ENCODE measurements around the gene LIMA1. TPM values are rescaled to one million over a fixed set of nuclear protein-coding genes. Genes with fewer than 3 reads are reported as not detected.
A peak's percentile ranks its signal among the peaks of the same experiment; 100 is the strongest.
"Not testable (repeated sequence)": the region's sequence is repeated elsewhere in the genome, so short reads cannot be mapped to it uniquely, and the experiment has no call there.

LIMA1 gene
- total and polyA plus RNA-seq, 5 donors from 2014 or later, result 14.3 to 19.3 (median 18.6) TPM

DNA sequence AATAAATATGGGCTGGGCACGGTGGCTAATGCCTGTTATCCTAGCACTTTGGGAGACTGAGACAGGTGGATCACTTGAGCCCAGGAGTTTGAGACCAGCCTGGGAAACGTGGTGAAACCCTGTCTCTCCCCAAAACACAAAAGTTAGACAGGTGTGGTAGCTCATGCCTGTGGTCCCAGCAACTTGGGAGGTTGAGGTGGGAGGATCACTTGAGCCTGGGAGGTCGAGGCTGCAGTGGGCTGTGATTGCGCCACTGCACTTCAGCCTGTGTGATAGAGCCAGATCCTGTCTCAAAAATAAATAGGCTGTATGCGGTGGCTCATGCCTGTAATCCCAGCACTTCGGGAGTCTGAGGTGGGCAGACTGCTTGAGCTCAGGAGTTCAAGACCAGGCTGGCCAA, 135.3 kb downstream of the LIMA1 start:
- not testable (repeated sequence) for H3K4me3 Mint-ChIP-seq; H3K36me3 Mint-ChIP-seq; H3K9me3 Mint-ChIP-seq; DNase-seq; H3K4me3 ChIP-seq (ENCODE audit: low read depth, low read length); H3K27me3 Mint-ChIP-seq; H3K27me3 ChIP-seq (ENCODE audit: control insufficient read depth, insufficient read depth, low read length); H3K27ac ChIP-seq (ENCODE audit: insufficient read depth, low read length, poor library complexity, severe bottlenecking); H3K9me3 ChIP-seq (ENCODE audit: control insufficient read depth in 2 of 2, low read length in 2 of 2); H3K36me3 ChIP-seq (ENCODE audit: control insufficient read depth, insufficient read depth, low read length); H3K27ac Mint-ChIP-seq; ATAC-seq (ENCODE audit: low read depth in 2 of 2); H3K4me1 ChIP-seq (ENCODE audit: control insufficient read depth, insufficient read depth, low read length, poor library complexity, severe bottlenecking)
- peaks cover 28 to 36% (median 29%) of the 10 kb centered on the region in 4 donors for H3K4me1 Mint-ChIP-seq

GRCh38 chr12:50147281-50147680, 136.0 kb downstream of the LIMA1 start:
- H3K9me3 Mint-ChIP-seq, result no peaks in the 10 kb centered on the region
- H3K4me3 Mint-ChIP-seq, result no peak overlapping the region
- H3K4me1 Mint-ChIP-seq, result peaks cover 25 to 36% (median 29%) of the 10 kb centered on the region in 4 donors
- H3K36me3 Mint-ChIP-seq, result peaks cover 6% of the 10 kb centered on the region
- Histone ChIP-seq H3K9me3 (ENCODE audit: control insufficient read depth in 2 of 2, low read length in 2 of 2) (no peaks in the 10 kb centered on the region), H3K4me1 (ENCODE audit: control insufficient read depth, insufficient read depth, low read length, poor library complexity, severe bottlenecking) (no peaks in the 10 kb centered on the region), H3K4me3 (ENCODE audit: low read depth, low read length) (no peak overlapping the region), H3K27me3 (ENCODE audit: control insufficient read depth, insufficient read depth, low read length) (no peaks in the 10 kb centered on the region), H3K36me3 (ENCODE audit: control insufficient read depth, insufficient read depth, low read length) (peaks cover 12% of the 10 kb centered on the region), H3K27ac (ENCODE audit: insufficient read depth, low read length, poor library complexity, severe bottlenecking) (no peak overlapping the region)
- ATAC-seq (ENCODE audit: low read depth in 2 of 2) (no peak), DNase-seq (no peak)
- H3K27me3 Mint-ChIP-seq, result no peaks in the 10 kb centered on the region
- H3K27ac Mint-ChIP-seq, result no peak overlapping the region

DNA sequence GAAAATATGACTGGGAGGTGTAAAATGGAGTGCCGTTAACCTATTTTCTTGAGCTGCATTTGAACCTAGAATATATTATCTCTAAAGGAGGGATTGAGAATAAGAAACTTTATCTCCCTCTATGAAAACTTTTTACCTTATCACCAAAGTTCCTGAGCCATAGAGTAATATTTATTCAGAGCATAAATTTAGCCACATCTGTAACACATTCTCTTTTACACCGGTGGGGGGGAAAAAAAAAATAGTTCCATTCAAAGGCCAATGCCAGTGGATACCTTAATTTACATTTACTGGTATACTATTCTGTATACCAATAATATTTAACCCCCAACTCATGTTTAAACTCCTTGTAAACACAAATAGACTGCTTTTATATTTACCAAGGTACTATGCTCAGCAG, 137.9 kb downstream of the LIMA1 start:
- Histone ChIP-seq H3K36me3 (ENCODE audit: control insufficient read depth, insufficient read depth, low read length) (peaks cover 26% of the 10 kb centered on the region), H3K9me3 (ENCODE audit: control insufficient read depth in 2 of 2, low read length in 2 of 2) (no peaks in the 10 kb centered on the region), H3K4me1 (ENCODE audit: control insufficient read depth, insufficient read depth, low read length, poor library complexity, severe bottlenecking) (no peaks in the 10 kb centered on the region), H3K4me3 (ENCODE audit: low read depth, low read length) (no peak overlapping the region), H3K27ac (ENCODE audit: insufficient read depth, low read length, poor library complexity, severe bottlenecking) (no peak overlapping the region), H3K27me3 (ENCODE audit: control insufficient read depth, insufficient read depth, low read length) (no peaks in the 10 kb centered on the region)
- Mint-ChIP-seq H3K4me3 (no peak overlapping the region), H3K27ac (peak overlapping the region in 1 of 3 donors; percentile 49), H3K36me3 (peaks cover 15% of the 10 kb centered on the region), H3K9me3 (no peaks in the 10 kb centered on the region), H3K4me1 (peaks cover 16 to 29% (median 19%) of the 10 kb centered on the region in 4 donors), H3K27me3 (no peaks in the 10 kb centered on the region)
- ATAC-seq (ENCODE audit: low read depth in 2 of 2) (no peak), DNase-seq (no peak)

DNA sequence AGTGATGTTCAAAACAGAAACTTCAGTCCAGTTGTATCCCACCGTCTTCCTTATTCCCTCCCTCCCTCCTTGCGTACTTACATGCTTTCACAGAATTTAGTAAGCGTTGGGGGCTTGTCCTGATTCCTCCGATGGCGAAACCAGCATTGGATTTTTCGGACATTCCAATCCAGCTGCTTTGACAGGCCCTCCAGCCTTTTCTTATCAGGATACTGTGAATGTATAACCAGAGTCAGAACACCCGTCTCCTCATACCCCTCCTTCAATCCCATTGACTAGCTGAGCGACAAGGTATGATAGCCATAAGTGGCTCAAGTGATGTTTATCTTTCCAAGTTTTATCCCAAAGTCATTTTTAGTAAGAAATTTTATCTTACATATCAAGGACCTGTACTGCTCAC, 140.3 kb downstream of the LIMA1 start:
- H3K36me3 Mint-ChIP-seq, result peaks cover 17% of the 10 kb centered on the region
- H3K27ac Mint-ChIP-seq, result peak overlapping the region in 1 of 3 donors; percentile 67
- no peak overlapping the region for H3K4me3 Mint-ChIP-seq
- H3K4me1 ChIP-seq (ENCODE audit: control insufficient read depth, insufficient read depth, low read length, poor library complexity, severe bottlenecking), result no peaks in the 10 kb centered on the region
- peaks cover 6 to 18% (median 8%) of the 10 kb centered on the region in 4 donors for H3K4me1 Mint-ChIP-seq
- H3K36me3 ChIP-seq (ENCODE audit: control insufficient read depth, insufficient read depth, low read length), result peaks cover 42% of the 10 kb centered on the region
- DNase-seq (no peak), ATAC-seq (ENCODE audit: low read depth in 2 of 2) (no peak)
- H3K4me3 ChIP-seq (ENCODE audit: low read depth, low read length), result no peak overlapping the region
- no peaks in the 10 kb centered on the region for H3K9me3 Mint-ChIP-seq
- no peaks in the 10 kb centered on the region for H3K27me3 Mint-ChIP-seq
- no peaks in the 10 kb centered on the region for H3K9me3 ChIP-seq (ENCODE audit: control insufficient read depth in 2 of 2, low read length in 2 of 2)
- H3K27ac ChIP-seq (ENCODE audit: insufficient read depth, low read length, poor library complexity, severe bottlenecking), result no peak overlapping the region
- H3K27me3 ChIP-seq (ENCODE audit: control insufficient read depth, insufficient read depth, low read length), result no peaks in the 10 kb centered on the region

DNA sequence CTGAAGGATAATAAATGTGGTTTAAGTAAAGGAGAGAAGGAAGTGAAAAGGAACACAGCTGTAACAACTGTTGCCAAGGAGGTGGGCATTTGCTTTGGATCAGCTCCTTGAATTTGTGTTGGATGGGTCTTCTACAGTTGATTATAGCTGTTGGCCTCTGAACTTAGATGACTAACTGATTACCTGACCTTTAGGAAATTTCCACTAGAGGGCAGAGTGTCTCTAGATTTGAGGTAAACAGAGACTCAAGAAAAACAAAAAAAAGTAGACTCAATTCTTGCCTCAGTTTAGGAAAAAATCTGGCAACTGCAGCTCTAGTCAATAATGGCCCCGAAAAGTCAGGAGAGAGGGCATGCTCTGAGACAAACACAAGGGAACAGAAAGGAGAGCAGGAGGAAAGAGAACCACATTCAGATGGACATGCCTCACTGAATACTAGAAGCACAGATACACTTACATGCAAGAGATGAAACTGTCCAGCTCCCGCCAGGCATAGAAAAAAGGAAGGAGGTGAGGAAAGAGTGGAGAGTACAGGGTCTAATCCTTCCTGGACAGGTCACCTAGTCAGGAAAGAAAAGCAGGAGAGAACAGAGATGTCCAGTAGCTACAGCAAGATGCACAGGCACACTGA, 150.7 kb downstream of the LIMA1 start:
- Mint-ChIP-seq H3K27me3 (peaks cover 4% of the 10 kb centered on the region), H3K4me3 (no peak overlapping the region), H3K9me3 (no peaks in the 10 kb centered on the region), H3K27ac (peak overlapping the region; percentile 7 to 82 (median 76)), H3K4me1 (peaks cover 0 to 25% (median 17%) of the 10 kb centered on the region in 4 donors), H3K36me3 (peaks cover 44% of the 10 kb centered on the region)
- DNase-seq (peak in 2 of 3 donors; percentile 63 to 64), ATAC-seq (ENCODE audit: low read depth in 2 of 2) (peak in 1 of 2 donors; percentile 64)
- no peaks in the 10 kb centered on the region for H3K27me3 ChIP-seq (ENCODE audit: control insufficient read depth, insufficient read depth, low read length)
- H3K9me3 ChIP-seq (ENCODE audit: control insufficient read depth in 2 of 2, low read length in 2 of 2), result no peaks in the 10 kb centered on the region
- no peak overlapping the region for H3K27ac ChIP-seq (ENCODE audit: insufficient read depth, low read length, poor library complexity, severe bottlenecking)
- no peak overlapping the region for H3K4me3 ChIP-seq (ENCODE audit: low read depth, low read length)
- peaks cover 87% of the 10 kb centered on the region for H3K36me3 ChIP-seq (ENCODE audit: control insufficient read depth, insufficient read depth, low read length)
- H3K4me1 ChIP-seq (ENCODE audit: control insufficient read depth, insufficient read depth, low read length, poor library complexity, severe bottlenecking), result no peaks in the 10 kb centered on the region

GRCh38 chr12:50129290-50129689, 154.0 kb downstream of the LIMA1 start:
- no peak overlapping the region for H3K27ac ChIP-seq (ENCODE audit: insufficient read depth, low read length, poor library complexity, severe bottlenecking)
- H3K4me3 ChIP-seq (ENCODE audit: low read depth, low read length), result no peak overlapping the region
- peaks cover 74% of the 10 kb centered on the region for H3K36me3 ChIP-seq (ENCODE audit: control insufficient read depth, insufficient read depth, low read length)
- no peaks in the 10 kb centered on the region for H3K27me3 ChIP-seq (ENCODE audit: control insufficient read depth, insufficient read depth, low read length)
- H3K9me3 Mint-ChIP-seq, result no peaks in the 10 kb centered on the region
- peaks cover 4% of the 10 kb centered on the region for H3K27me3 Mint-ChIP-seq
- H3K4me3 Mint-ChIP-seq, result no peak overlapping the region
- H3K4me1 ChIP-seq (ENCODE audit: control insufficient read depth, insufficient read depth, low read length, poor library complexity, severe bottlenecking), result peaks cover 7% of the 10 kb centered on the region
- no peak overlapping the region for H3K27ac Mint-ChIP-seq
- peaks cover 42% of the 10 kb centered on the region for H3K36me3 Mint-ChIP-seq
- H3K9me3 ChIP-seq (ENCODE audit: control insufficient read depth in 2 of 2, low read length in 2 of 2), result no peaks in the 10 kb centered on the region
- ATAC-seq (ENCODE audit: low read depth in 2 of 2) (no peak), DNase-seq (no peak)
- peaks cover under 1 to 34% (median 30%) of the 10 kb centered on the region in 4 donors for H3K4me1 Mint-ChIP-seq

GRCh38 chr12:50127546-50127945, 155.8 kb downstream of the LIMA1 start:
- H3K4me3 Mint-ChIP-seq, result no peak overlapping the region

More at GRCh38 chr12:50127546-50127945, 155.8 kb downstream of the LIMA1 start:
- Histone ChIP-seq H3K4me1 (ENCODE audit: control insufficient read depth, insufficient read depth, low read length, poor library complexity, severe bottlenecking) (peaks cover 7% of the 10 kb centered on the region), H3K36me3 (ENCODE audit: control insufficient read depth, insufficient read depth, low read length) (peaks cover 70% of the 10 kb centered on the region), H3K27me3 (ENCODE audit: control insufficient read depth, insufficient read depth, low read length) (no peaks in the 10 kb centered on the region), H3K9me3 (ENCODE audit: control insufficient read depth in 2 of 2, low read length in 2 of 2) (no peaks in the 10 kb centered on the region), H3K4me3 (ENCODE audit: low read depth, low read length) (no peak overlapping the region), H3K27ac (ENCODE audit: insufficient read depth, low read length, poor library complexity, severe bottlenecking) (no peak overlapping the region)
- Mint-ChIP-seq H3K36me3 (peaks cover 43% of the 10 kb centered on the region), H3K4me1 (peaks cover 5 to 38% (median 28%) of the 10 kb centered on the region in 4 donors), H3K9me3 (no peaks in the 10 kb centered on the region), H3K27ac (peak overlapping the region in 2 of 3 donors; percentile 56 to 62), H3K27me3 (peaks cover 4% of the 10 kb centered on the region)
- DNase-seq (no peak), ATAC-seq (ENCODE audit: low read depth in 2 of 2) (no peak)

Measured in CD4-positive, CD25-positive, alpha-beta regulatory T cell (primary cell).